Panc1 (cell line): ENCODE data around the gene MTHFD2.

ENCODE experiments used
- CTCF ChIP-seq: fragments of 450-650 bp; IDR thresholded peaks from 2 replicates; pipeline ENCODE4 v1.5.1; 2017; ENCODE audit warnings: mild to moderate bottlenecking
- POLR2AphosphoS5 ChIP-seq: IDR thresholded peaks from 2 replicates; pipeline ENCODE4 v1.6.1; 2012; ENCODE audit warnings: mild to moderate bottlenecking, low read depth, low read length, moderate library complexity
- SIN3A ChIP-seq: IDR thresholded peaks from 2 replicates; pipeline ENCODE4 v1.6.1; 2012; ENCODE audit warnings: low read depth, mild to moderate bottlenecking, low read length, moderate library complexity, borderline replicate concordance; ENCODE audit not compliant: insufficient read depth
- TCF7L2 ChIP-seq: IDR thresholded peaks from 2 replicates; pipeline ENCODE4 v1.6.1; 2011; ENCODE audit warnings: mild to moderate bottlenecking, low read depth, low read length, inconsistent platforms
- TF ChIP-seq, protein P1 (sequence below), 2 experiments: IDR thresholded peaks; 2 replicates each; pipeline ENCODE4 v1.6.1; 2011 to 2012; ENCODE audit warnings: low read depth in 2 of 2, control low read depth in 1 of 2, low read length in 1 of 2, mild to moderate bottlenecking in 1 of 2, moderate library complexity in 1 of 2; ENCODE audit not compliant: insufficient read depth in 1 of 2

GRCh38 chr2:74205113-74205512 is 6.7 kb downstream of the MTHFD2 start:
- TF ChIP-seq CTCF (no peak), POLR2AphosphoS5 (no peak), SIN3A (no peak), TCF7L2 (no peak)
- TF ChIP-seq, protein P1, sequence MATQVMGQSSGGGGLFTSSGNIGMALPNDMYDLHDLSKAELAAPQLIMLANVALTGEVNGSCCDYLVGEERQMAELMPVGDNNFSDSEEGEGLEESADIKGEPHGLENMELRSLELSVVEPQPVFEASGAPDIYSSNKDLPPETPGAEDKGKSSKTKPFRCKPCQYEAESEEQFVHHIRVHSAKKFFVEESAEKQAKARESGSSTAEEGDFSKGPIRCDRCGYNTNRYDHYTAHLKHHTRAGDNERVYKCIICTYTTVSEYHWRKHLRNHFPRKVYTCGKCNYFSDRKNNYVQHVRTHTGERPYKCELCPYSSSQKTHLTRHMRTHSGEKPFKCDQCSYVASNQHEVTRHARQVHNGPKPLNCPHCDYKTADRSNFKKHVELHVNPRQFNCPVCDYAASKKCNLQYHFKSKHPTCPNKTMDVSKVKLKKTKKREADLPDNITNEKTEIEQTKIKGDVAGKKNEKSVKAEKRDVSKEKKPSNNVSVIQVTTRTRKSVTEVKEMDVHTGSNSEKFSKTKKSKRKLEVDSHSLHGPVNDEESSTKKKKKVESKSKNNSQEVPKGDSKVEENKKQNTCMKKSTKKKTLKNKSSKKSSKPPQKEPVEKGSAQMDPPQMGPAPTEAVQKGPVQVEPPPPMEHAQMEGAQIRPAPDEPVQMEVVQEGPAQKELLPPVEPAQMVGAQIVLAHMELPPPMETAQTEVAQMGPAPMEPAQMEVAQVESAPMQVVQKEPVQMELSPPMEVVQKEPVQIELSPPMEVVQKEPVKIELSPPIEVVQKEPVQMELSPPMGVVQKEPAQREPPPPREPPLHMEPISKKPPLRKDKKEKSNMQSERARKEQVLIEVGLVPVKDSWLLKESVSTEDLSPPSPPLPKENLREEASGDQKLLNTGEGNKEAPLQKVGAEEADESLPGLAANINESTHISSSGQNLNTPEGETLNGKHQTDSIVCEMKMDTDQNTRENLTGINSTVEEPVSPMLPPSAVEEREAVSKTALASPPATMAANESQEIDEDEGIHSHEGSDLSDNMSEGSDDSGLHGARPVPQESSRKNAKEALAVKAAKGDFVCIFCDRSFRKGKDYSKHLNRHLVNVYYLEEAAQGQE (IDR thresholded peaks at IDR 0.05; ENCODE audit: insufficient read depth in 1 of 2, low read depth in 2 of 2, low read length in 1 of 2) = no peak
